ENCODE measurements around the gene VIL1.

- TF ChIP-seq CTCF (IDR thresholded peaks at IDR 0.05) (peak; percentile 22 to 52 (median 38)), POLR2A (IDR thresholded peaks at IDR 0.05) (no peak)
Observed at GRCh38 chr2:218465987-218466633, 47.2 kb downstream of the VIL1 start.
